HFFc6 (cell line): ENCODE results near the gene TYRO3. TPM values are rescaled to one million over a fixed set of nuclear protein-coding genes. Genes with fewer than 3 reads are reported as not detected.
"Not testable (repeated sequence)": the region's sequence is repeated elsewhere in the genome, so short reads cannot be mapped to it uniquely, and the experiment has no call there.

ENCODE experiments used
- DNase-seq: peaks from one replicate; pipeline ENCODE4 v3.0.0-alpha.2; 2018
- H3K27ac Mint-ChIP-seq: 2 replicates; pipeline ENCODE4 v1.8.0; 2020; ENCODE audit warnings: mild to moderate bottlenecking, mixed read lengths
- H3K27me3 Mint-ChIP-seq: 2 replicates; pipeline ENCODE4 v1.8.0; 2021; ENCODE audit warnings: mild to moderate bottlenecking, moderate library complexity, mixed read lengths; ENCODE audit not compliant: insufficient read depth
- H3K36me3 Mint-ChIP-seq: 2 replicates; pipeline ENCODE4 v1.8.0; 2021; ENCODE audit warnings: low read depth, mixed read lengths
- H3K4me1 Mint-ChIP-seq: 2 replicates; pipeline ENCODE4 v1.8.0; 2020; ENCODE audit warnings: low read depth, mixed read lengths
- H3K4me3 Mint-ChIP-seq: 2 replicates; pipeline ENCODE4 v1.8.0; 2020; ENCODE audit warnings: mild to moderate bottlenecking, moderate library complexity, mixed read lengths
- H3K9me3 Mint-ChIP-seq: 2 replicates; pipeline ENCODE4 v1.8.0; 2020; ENCODE audit warnings: mild to moderate bottlenecking, mixed read lengths
- CTCF ChIP-seq: fragments of 200-600 bp; sonication (generic); IDR thresholded peaks from 2 replicates; pipeline ENCODE4 v1.5.0; 2021; ENCODE audit warnings: antibody characterized with exemption, mild to moderate bottlenecking
- total RNA-seq, 6 experiments: library from RNA; stranded (reverse); fragmentation: NEBNext Ultra II Directional; extraction: Animal tissue kit (Norgen Biotek cat#: 25700); gene quantifications; 2 replicates in 1 of 6; 3 replicates in 5 of 6; pipeline ENCODE4 v1.2.3, GENCODE V29; 2021

Gene TYRO3
- total RNA-seq, 6 experiments from 2014 or later = 16.6 to 27.6 (median 21.9) TPM

- H3K4me3 Mint-ChIP-seq = no peak overlapping the region
- H3K4me1 Mint-ChIP-seq = peaks cover 12% of the 10 kb centered on the region
- no peak overlapping the region for H3K27ac Mint-ChIP-seq
Observed at GRCh38 chr15:41581110-41581509, 22.1 kb downstream of the TYRO3 start.

GRCh38 chr15:41583795-41584194 is 24.8 kb downstream of the TYRO3 start:
- H3K4me3 Mint-ChIP-seq = no peak overlapping the region
- H3K27me3 Mint-ChIP-seq = peaks cover 1% of the 10 kb centered on the region; the same call in 1 of the 2 replicates
- no peak for DNase-seq
- H3K36me3 Mint-ChIP-seq = no peaks in the 10 kb centered on the region
- peaks cover 22% of the 10 kb centered on the region for H3K4me1 Mint-ChIP-seq
- no peak overlapping the region for H3K27ac Mint-ChIP-seq
- H3K9me3 Mint-ChIP-seq = no peaks in the 10 kb centered on the region
- no peak for TF ChIP-seq CTCF

More at GRCh38 chr15:41581110-41581509, 22.1 kb downstream of the TYRO3 start:
- no peak for DNase-seq
- Mint-ChIP-seq H3K9me3 (no peaks in the 10 kb centered on the region), H3K36me3 (no peaks in the 10 kb centered on the region), H3K27me3 (peaks cover 1% of the 10 kb centered on the region; the same call in 1 of the 2 replicates)
- TF ChIP-seq CTCF = peak; percentile 34; the same call in 1 of the 2 replicates

GRCh38 chr15:41584636-41585126 is 25.7 kb downstream of the TYRO3 start:
- peak overlapping the region; percentile 81 for H3K4me3 Mint-ChIP-seq
- peaks cover 1% of the 10 kb centered on the region; the same call in 1 of the 2 replicates for H3K27me3 Mint-ChIP-seq
- TF ChIP-seq CTCF = no peak
- no peak for DNase-seq
- H3K9me3 Mint-ChIP-seq = no peaks in the 10 kb centered on the region
- no peaks in the 10 kb centered on the region for H3K36me3 Mint-ChIP-seq
- H3K27ac Mint-ChIP-seq = peak overlapping the region; percentile 83
- H3K4me1 Mint-ChIP-seq = peaks cover 23% of the 10 kb centered on the region

GRCh38 chr15:41585127-41586047 is 26.4 kb downstream of the TYRO3 start:
- no peaks in the 10 kb centered on the region for H3K9me3 Mint-ChIP-seq
- DNase-seq = peak; percentile 66
- peak; percentile 72 for TF ChIP-seq CTCF
- peak overlapping the region; percentile 84 for H3K4me3 Mint-ChIP-seq
- peak overlapping the region; percentile 87 for H3K27ac Mint-ChIP-seq
- peaks cover 5% of the 10 kb centered on the region; the same call in 1 of the 2 replicates for H3K27me3 Mint-ChIP-seq
- no peaks in the 10 kb centered on the region for H3K36me3 Mint-ChIP-seq
- peaks cover 23% of the 10 kb centered on the region for H3K4me1 Mint-ChIP-seq

GRCh38 chr15:41586531-41587282 is 27.7 kb downstream of the TYRO3 start:
- not testable (repeated sequence) for DNase-seq, H3K36me3 Mint-ChIP-seq, H3K4me3 Mint-ChIP-seq, H3K27ac Mint-ChIP-seq, H3K9me3 Mint-ChIP-seq, H3K27me3 Mint-ChIP-seq
- peaks cover 23% of the 10 kb centered on the region for H3K4me1 Mint-ChIP-seq

- not testable (repeated sequence) for H3K27ac Mint-ChIP-seq, H3K9me3 Mint-ChIP-seq, H3K4me3 Mint-ChIP-seq, H3K36me3 Mint-ChIP-seq, DNase-seq
- peaks cover 23% of the 10 kb centered on the region for H3K4me1 Mint-ChIP-seq
- H3K27me3 Mint-ChIP-seq = peaks cover 15% of the 10 kb centered on the region; the same call in 1 of the 2 replicates
Observed at GRCh38 chr15:41589018-41589417, 30.0 kb downstream of the TYRO3 start.

- not testable (repeated sequence) for H3K27ac Mint-ChIP-seq, H3K9me3 Mint-ChIP-seq, DNase-seq, H3K36me3 Mint-ChIP-seq, H3K4me3 Mint-ChIP-seq
- Mint-ChIP-seq H3K27me3 (peaks cover 15% of the 10 kb centered on the region; the same call in 1 of the 2 replicates), H3K4me1 (peaks cover 22% of the 10 kb centered on the region)
Observed at GRCh38 chr15:41589571-41589970, 30.6 kb downstream of the TYRO3 start.

GRCh38 chr15:41591217-41591616 is 32.2 kb downstream of the TYRO3 start:
- H3K27ac Mint-ChIP-seq, H3K36me3 Mint-ChIP-seq, DNase-seq, H3K4me3 Mint-ChIP-seq, H3K9me3 Mint-ChIP-seq: not testable (repeated sequence)
- Mint-ChIP-seq H3K27me3 (peaks cover 15% of the 10 kb centered on the region), H3K4me1 (peaks cover 11% of the 10 kb centered on the region)

GRCh38 chr15:41592718-41593117 is 33.7 kb downstream of the TYRO3 start:
- Mint-ChIP-seq H3K27me3 (peaks cover 23% of the 10 kb centered on the region), H3K4me1 (peaks cover 11% of the 10 kb centered on the region)
- not testable (repeated sequence) for H3K27ac Mint-ChIP-seq, DNase-seq, H3K36me3 Mint-ChIP-seq, H3K9me3 Mint-ChIP-seq, H3K4me3 Mint-ChIP-seq
